ENCODE data around the gene SRP68. TPM values are rescaled to one million over a fixed set of nuclear protein-coding genes. Genes with fewer than 3 reads are reported as not detected.

SRP68 gene
- total RNA-seq, 1 experiment from 2014 or later: 90.7 TPM

DNA sequence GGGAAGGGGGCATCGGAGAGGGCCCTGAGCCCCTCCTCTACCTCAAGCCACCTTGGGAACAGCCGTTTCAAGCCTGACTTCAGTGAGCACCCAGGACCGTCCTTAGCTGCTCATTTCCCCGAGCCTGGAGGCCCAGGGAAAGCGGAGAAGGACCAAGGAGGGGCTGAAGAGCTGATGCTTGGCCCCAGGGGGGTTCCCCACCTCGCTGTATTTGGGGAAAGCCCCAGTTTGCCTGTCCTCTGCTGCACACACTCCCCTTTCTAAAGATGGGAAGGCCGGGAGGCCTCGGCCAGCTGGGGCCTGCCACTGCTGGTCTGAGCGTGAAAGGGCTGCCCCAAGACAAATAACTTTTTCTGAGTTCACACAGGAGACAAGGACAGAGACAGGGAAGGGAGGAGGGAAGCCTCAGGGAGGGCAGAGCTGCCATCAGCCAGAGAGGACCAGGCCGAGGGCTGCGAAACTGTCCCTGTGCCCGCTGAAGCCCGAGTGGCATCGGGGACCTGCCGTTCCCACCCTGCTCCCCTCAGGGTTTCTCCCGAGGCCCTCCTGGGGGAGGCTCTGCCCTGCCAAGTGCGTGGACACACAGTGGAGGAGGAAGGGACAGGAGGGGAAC lies 18.3 kb upstream of the SRP68 start:
- H3K4me1 Mint-ChIP-seq: no peaks in the 10 kb centered on the region
- DNase-seq (ENCODE audit: low spot score) (no peak), ATAC-seq (no peak)
- ChIA-PET POLR2A (no interaction called here), CTCF (interaction anchor here (0.6 to 2.5 kb wide), 3 partner anchors 16 to 84 kb away, joined by 3 to 8 read pairs (median 4); partner anchors contain the start of gene GALR2)
- no peaks in the 10 kb centered on the region for H3K27me3 Mint-ChIP-seq (ENCODE audit: low read depth)
- no peak overlapping the region for H3K4me3 Mint-ChIP-seq
- no peak overlapping the region for H3K27ac Mint-ChIP-seq
- TF ChIP-seq CREM (CRISPR knock-in tag; IDR thresholded peaks at IDR 0.05) (no peak), PRRX2 (CRISPR knock-in tag; IDR thresholded peaks at IDR 0.05) (no peak), EMX1 (CRISPR knock-in tag; IDR thresholded peaks at IDR 0.05) (no peak), ARID4B (CRISPR knock-in tag; IDR thresholded peaks at IDR 0.05; ENCODE audit: borderline replicate concordance) (no peak), ERG (CRISPR knock-in tag; IDR thresholded peaks at IDR 0.05) (no peak), ZNF396 (CRISPR knock-in tag; IDR thresholded peaks at IDR 0.05; ENCODE audit: borderline replicate concordance) (no peak), ZNF425 (CRISPR knock-in tag; conservative IDR thresholded peaks at IDR 0.05) (no peak), NR3C1 (CRISPR knock-in tag; conservative IDR thresholded peaks at IDR 0.05; ENCODE audit: low read depth) (no peak), TCF7 (CRISPR knock-in tag; IDR thresholded peaks at IDR 0.05; ENCODE audit: low read depth) (no peak)
- TF ChIP-seq, protein P1, sequence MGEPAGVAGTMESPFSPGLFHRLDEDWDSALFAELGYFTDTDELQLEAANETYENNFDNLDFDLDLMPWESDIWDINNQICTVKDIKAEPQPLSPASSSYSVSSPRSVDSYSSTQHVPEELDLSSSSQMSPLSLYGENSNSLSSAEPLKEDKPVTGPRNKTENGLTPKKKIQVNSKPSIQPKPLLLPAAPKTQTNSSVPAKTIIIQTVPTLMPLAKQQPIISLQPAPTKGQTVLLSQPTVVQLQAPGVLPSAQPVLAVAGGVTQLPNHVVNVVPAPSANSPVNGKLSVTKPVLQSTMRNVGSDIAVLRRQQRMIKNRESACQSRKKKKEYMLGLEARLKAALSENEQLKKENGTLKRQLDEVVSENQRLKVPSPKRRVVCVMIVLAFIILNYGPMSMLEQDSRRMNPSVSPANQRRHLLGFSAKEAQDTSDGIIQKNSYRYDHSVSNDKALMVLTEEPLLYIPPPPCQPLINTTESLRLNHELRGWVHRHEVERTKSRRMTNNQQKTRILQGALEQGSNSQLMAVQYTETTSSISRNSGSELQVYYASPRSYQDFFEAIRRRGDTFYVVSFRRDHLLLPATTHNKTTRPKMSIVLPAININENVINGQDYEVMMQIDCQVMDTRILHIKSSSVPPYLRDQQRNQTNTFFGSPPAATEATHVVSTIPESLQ (CRISPR knock-in tag; IDR thresholded peaks at IDR 0.05): no peak
- TF ChIP-seq, protein P2, sequence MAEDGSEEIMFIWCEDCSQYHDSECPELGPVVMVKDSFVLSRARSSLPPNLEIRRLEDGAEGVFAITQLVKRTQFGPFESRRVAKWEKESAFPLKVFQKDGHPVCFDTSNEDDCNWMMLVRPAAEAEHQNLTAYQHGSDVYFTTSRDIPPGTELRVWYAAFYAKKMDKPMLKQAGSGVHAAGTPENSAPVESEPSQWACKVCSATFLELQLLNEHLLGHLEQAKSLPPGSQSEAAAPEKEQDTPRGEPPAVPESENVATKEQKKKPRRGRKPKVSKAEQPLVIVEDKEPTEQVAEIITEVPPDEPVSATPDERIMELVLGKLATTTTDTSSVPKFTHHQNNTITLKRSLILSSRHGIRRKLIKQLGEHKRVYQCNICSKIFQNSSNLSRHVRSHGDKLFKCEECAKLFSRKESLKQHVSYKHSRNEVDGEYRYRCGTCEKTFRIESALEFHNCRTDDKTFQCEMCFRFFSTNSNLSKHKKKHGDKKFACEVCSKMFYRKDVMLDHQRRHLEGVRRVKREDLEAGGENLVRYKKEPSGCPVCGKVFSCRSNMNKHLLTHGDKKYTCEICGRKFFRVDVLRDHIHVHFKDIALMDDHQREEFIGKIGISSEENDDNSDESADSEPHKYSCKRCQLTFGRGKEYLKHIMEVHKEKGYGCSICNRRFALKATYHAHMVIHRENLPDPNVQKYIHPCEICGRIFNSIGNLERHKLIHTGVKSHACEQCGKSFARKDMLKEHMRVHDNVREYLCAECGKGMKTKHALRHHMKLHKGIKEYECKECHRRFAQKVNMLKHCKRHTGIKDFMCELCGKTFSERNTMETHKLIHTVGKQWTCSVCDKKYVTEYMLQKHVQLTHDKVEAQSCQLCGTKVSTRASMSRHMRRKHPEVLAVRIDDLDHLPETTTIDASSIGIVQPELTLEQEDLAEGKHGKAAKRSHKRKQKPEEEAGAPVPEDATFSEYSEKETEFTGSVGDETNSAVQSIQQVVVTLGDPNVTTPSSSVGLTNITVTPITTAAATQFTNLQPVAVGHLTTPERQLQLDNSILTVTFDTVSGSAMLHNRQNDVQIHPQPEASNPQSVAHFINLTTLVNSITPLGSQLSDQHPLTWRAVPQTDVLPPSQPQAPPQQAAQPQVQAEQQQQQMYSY (CRISPR knock-in tag; IDR thresholded peaks at IDR 0.05): no peak
- TF ChIP-seq, protein P3, sequence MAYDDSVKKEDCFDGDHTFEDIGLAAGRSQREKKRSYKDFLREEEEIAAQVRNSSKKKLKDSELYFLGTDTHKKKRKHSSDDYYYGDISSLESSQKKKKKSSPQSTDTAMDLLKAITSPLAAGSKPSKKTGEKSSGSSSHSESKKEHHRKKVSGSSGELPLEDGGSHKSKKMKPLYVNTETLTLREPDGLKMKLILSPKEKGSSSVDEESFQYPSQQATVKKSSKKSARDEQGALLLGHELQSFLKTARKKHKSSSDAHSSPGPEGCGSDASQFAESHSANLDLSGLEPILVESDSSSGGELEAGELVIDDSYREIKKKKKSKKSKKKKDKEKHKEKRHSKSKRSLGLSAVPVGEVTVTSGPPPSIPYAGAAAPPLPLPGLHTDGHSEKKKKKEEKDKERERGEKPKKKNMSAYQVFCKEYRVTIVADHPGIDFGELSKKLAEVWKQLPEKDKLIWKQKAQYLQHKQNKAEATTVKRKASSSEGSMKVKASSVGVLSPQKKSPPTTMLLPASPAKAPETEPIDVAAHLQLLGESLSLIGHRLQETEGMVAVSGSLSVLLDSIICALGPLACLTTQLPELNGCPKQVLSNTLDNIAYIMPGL (CRISPR knock-in tag; IDR thresholded peaks at IDR 0.05): no peak
- H3K9me3 Mint-ChIP-seq: no peaks in the 10 kb centered on the region
- H3K36me3 Mint-ChIP-seq: peaks cover 41% of the 10 kb centered on the region
